ENCODE measurements around the gene DCBLD1.

GRCh38 chr6:117495869-117496268, 13.4 kb downstream of the DCBLD1 start:
- no peak for TF ChIP-seq EZH2 (IDR thresholded peaks at IDR 0.05; ENCODE audit: insufficient read depth, poor library complexity, severe bottlenecking)
- TF ChIP-seq EZH2phosphoT487 (IDR thresholded peaks at IDR 0.05; ENCODE audit: insufficient read depth, low read depth) = no peak

All from GM23248 (cell line).